Suppressor macrophage treated with lipopolysaccharide for 1 hour (primary cell): ENCODE results near the gene OGDH.
"Not testable (repeated sequence)": the region's sequence is repeated elsewhere in the genome, so short reads cannot be mapped to it uniquely, and the experiment has no call there.

Experiments used
- DNase-seq, 3 donors: peaks; one replicate each; pipeline ENCODE4 v3.0.0-alpha.2; 2020 to 2022

OGDH gene

GRCh38 chr7:44673771-44674170, 67.3 kb downstream of the OGDH start:
- DNase-seq = no peak

GRCh38 chr7:44674381-44674780, 68.0 kb downstream of the OGDH start:
- DNase-seq = no peak

GRCh38 chr7:44676776-44677175, 70.3 kb downstream of the OGDH start:
- no peak for DNase-seq

GRCh38 chr7:44678101-44678470, 71.7 kb downstream of the OGDH start:
- peak in 1 of 3 donors; percentile 19 for DNase-seq

- DNase-seq = peak; percentile 64 to 77 (median 76)
Measured at GRCh38 chr7:44678471-44679179, 72.2 kb downstream of the OGDH start.

GRCh38 chr7:44681645-44682044, 75.2 kb downstream of the OGDH start:
- no peak for DNase-seq

GRCh38 chr7:44685723-44686122, 79.3 kb downstream of the OGDH start:
- DNase-seq = no peak

GRCh38 chr7:44689427-44689826, 83.0 kb downstream of the OGDH start:
- no peak for DNase-seq

GRCh38 chr7:44693641-44694313, 87.3 kb downstream of the OGDH start:
- no peak for DNase-seq

- no peak for DNase-seq
Measured at GRCh38 chr7:44694326-44694725, 87.9 kb downstream of the OGDH start.

- DNase-seq = no peak
Measured at GRCh38 chr7:44694766-44695165, 88.3 kb downstream of the OGDH start.

- no peak for DNase-seq
Measured at GRCh38 chr7:44695756-44696155, 89.3 kb downstream of the OGDH start.

- DNase-seq = no peak
Measured at GRCh38 chr7:44696728-44697127, 90.3 kb downstream of the OGDH start.

- no peak for DNase-seq
Measured at GRCh38 chr7:44697136-44698045, 91.0 kb downstream of the OGDH start.

GRCh38 chr7:44698046-44698580, 91.7 kb downstream of the OGDH start:
- no peak for DNase-seq

GRCh38 chr7:44699598-44699997, 93.2 kb downstream of the OGDH start:
- not testable (repeated sequence) for DNase-seq

GRCh38 chr7:44700322-44700721, 93.9 kb downstream of the OGDH start:
- no peak for DNase-seq

GRCh38 chr7:44703391-44703790, 97.0 kb downstream of the OGDH start:
- DNase-seq = not testable (repeated sequence)

GRCh38 chr7:44703921-44704320, 97.5 kb downstream of the OGDH start:
- no peak for DNase-seq

- DNase-seq = no peak
Measured at GRCh38 chr7:44705434-44705833, 99.0 kb downstream of the OGDH start.

GRCh38 chr7:44706788-44707557, 100.5 kb downstream of the OGDH start:
- no peak for DNase-seq

- DNase-seq = no peak
Measured at GRCh38 chr7:44707558-44708230, 101.3 kb downstream of the OGDH start.
